Endometrial microvascular endothelial cells (primary cell): ENCODE results near the gene ANXA2. TPM values are rescaled to one million over a fixed set of nuclear protein-coding genes. Genes with fewer than 3 reads are reported as not detected.

Source experiments
- in situ Hi-C: cut with HindIII; loops from 2 replicates; pipeline ENCODE4 v1.10.0; 2017; ENCODE audit warnings: low sequenced_read_pairs, low pct_unique_long_range_greater_than_20kb; ENCODE audit errors: inconsistent ontology term
- total RNA-seq: library from RNA; depleted of rRNA; stranded (reverse); fragments of >200 nt; gene quantifications from one replicate; pipeline ENCODE4 v1.2.3, GENCODE V29; 2015; ENCODE audit errors: inconsistent ontology term

ANXA2 gene
- total RNA-seq, 1 donor from 2014 or later = 5,865 TPM

DNA sequence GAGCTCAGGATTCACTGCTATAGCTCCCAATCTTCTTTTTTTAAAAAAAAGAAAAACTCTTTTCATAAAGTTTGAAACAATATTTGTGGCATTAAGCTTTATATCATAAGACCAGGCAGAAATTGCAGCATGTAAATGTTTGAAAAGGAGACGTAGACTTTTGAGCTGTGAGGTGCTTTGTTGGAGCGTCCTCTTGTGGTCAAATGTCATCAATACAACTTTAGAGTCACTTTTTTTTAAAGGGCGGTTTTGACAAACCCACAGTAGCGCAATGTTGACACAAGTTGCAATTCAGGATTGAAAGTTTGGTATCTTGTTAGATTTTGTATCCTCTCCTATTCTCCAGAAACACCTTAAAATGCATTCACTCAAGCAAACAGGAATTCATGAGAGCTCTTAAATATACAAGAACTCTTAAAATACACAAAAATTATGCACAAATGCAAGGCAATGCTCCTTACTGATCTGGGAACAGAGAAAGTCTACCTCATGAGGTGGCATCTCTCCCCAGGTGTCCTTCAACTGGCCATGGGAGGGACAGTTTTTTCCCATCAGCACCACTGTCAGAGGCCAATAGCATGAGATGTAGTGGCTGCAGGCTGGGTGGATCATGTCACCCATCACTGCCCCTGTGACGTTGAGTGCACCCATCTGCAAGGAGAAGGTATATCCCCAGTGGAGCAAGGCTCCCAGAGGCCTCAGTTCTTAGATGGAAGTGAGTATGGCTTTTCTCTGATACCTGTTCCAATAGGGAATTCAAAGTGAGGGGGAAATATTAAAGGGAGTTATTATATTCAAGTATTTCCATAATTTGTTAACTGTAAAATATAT, 70.7 kb downstream of the ANXA2 start:
- in situ Hi-C loops = no loop called here

DNA sequence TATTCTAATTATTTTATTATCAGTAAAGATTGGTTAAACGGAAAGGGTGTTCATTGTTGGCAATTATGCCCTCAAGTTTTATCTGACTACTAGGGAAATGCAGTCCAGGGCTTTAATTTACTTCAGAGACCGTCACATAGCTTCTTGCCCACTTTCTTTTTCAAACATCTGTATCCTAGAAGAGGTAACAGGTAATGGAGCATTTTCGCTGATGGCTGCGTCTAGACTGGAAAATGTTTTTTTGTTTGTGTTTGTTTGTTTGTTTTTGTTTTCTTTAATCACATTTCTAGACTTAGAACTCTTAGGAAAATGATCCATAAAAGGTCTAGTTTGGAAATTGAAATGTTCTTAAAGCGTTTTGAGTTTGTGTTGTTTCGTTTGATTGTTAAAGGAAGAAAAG, 71.4 kb downstream of the ANXA2 start:
- in situ Hi-C loops = no loop called here

DNA sequence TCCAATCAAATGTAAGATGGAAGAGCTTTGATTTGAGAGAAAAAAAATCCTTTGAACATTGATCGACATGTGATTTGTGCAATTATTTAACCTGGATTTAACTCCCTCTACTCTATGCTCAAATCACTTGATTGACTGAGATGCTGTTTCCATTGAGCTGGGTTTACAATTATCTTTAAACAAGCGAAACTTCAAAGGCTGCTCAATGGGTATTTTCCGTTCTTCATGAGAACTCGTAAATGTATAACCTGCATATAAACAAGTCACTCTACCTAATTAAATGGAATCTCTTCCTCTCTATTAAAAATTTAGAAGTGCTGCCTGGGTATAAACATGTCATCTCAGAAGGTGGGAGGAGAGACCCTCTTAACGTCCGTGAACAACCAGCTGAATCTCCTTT, 71.9 kb downstream of the ANXA2 start:
- in situ Hi-C loops = no loop called here

DNA sequence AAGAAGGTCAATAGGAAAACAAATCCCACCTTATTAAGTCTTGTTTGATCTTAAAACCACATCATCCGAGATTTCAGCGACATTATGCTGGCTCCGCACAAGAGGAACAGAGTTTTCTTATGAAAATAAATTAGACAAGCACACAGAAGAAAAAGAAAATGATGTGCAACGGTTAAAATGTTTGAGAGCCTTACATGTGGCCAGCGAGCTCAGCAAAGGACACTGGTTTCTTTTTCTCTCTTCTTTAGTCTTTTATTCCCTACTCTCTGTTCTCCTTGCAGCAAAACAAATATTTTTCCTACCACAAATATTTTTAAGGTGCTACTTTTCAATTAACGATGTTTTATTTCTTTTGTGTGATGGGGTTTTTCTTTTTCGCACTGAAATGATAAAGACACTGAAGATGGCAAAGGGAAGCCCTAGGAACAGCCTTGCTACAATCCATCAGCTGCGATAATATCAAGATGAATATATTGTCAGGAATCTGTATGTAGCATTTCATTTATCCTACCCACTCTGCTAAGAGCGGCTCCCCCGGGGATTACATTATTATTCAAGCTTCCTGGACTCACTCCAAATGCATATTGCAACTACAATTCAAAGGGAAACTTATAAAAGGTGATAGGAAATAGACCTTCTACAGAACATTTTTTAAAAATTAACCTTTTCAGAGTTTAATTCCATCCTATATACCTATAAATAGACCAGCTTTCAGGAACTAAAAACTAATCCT, 72.9 kb downstream of the ANXA2 start:
- in situ Hi-C loops = no loop called here

DNA sequence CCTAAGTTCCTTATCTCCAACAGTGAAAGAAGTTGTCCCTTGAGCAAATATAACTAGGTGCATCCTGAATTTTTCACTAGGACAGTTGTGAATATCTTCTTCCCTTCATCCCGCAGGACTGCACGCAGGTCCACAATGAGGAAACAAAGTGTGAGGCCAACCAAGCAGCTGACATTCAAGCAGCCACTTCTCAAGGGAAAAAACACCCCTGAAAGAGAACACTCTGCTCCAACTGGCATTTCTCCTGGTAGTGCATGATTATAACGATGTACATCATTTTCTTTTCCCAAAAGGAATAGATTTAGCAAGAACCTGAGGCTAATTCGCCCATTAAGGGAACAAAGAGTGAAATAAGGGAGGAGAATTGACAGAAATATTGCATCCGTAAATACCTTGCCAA, 74.5 kb downstream of the ANXA2 start:
- in situ Hi-C loops = no loop called here

DNA sequence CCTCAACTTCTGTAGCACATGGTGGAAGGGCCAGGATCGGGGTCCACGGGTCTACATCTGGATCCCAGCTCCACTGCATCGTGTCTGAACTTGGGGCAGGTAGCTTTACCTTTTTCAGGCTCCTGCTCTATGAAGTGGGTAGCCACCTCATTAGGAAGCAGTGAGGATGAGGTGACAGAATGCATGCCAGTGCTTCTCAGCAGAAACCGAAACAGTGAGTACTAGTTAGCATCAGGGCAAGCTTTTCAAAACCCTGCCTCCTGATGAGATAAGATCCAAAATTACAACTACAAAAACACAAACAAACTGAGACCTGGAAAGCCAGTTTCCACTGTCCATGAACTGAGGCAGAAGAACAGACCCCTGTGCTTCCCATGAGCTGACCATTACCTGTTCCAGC, 77.4 kb downstream of the ANXA2 start:
- in situ Hi-C loops = no loop called here

DNA sequence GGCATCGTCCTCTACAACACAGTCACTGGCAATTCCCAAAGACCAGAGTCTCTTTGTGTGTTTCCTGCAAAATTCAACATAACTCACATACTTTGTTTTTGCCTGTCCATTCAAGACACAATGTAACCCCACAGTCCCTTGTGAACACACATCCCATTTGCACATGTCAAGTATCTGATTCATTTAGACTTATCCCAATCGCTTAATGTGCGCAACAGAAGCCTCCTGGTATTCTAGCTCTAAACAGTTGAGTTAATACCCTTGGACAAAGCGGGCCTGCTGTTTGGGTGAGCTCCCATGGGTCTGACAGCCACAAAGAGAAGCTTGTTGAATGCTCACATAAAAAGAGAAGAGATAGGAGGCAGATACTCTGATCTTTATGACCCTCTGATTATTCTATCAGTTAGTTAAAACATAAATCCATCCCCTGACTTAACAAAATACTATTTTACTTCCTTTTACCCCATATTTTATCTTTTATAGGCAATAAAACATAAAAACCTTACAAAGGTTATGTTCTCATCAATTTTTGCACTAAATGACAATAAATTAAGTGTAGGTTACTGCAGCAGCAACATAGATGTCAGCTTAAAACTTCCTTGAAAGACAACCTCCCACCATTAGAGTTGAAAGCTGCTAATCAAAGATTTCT, 79.4 kb downstream of the ANXA2 start:
- in situ Hi-C loops = no loop called here

DNA sequence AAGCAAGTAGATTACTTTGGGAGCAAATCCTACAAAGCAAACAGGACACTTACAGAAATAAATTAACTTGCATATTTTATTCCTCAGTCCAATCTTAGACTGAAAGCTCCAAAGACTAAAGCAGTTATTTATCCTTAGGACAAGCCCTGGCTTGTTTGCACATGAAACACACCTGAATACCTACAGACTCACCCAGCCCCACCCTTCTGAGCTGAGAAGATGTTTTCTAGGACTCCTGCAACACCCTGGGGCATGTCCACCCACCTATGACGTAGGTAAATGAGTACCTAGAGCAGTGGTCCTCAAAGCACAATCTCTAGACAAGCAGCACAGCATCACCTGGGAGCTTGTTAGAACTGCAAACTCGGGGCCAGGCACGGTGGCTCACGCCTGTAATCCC, 80.8 kb downstream of the ANXA2 start:
- in situ Hi-C loops = no loop called here

DNA sequence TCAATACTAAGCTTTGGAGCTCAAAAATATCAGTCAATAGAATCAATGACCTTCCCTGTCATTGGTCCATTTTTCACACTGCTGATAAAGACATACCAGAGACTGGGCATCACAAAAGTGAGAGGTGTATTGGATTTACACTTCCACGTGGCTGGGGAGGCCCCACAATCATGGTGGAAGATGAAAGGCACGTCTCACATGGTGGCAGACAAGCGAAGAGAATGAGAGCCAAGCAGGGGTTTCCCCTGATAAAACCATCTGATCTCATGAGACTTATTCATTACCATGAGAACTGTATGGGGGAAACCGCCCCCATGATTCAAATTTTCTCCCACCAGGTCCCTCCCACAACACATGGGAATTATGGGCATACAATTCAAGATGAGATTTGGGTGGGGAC, 81.9 kb downstream of the ANXA2 start:
- in situ Hi-C loops = no loop called here

DNA sequence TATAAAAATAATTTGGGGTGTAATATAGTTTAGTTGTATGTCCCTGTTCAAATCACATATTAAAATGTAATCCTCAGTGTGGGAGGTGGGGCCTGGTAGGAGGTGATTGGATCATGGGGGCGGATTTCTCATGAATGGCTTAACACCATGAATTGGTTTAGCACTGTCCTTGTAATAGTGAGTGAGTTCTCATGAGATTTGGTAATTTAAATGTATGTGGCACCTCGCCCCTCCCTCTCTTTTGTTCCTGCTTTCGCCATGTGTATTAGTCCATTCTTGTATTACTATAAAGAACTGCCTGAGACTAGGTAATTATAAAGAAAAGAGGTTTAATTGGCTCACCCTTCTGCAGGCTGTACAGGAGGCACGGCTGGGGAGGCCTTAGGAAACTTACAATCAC, 83.9 kb downstream of the ANXA2 start:
- in situ Hi-C loops = no loop called here

DNA sequence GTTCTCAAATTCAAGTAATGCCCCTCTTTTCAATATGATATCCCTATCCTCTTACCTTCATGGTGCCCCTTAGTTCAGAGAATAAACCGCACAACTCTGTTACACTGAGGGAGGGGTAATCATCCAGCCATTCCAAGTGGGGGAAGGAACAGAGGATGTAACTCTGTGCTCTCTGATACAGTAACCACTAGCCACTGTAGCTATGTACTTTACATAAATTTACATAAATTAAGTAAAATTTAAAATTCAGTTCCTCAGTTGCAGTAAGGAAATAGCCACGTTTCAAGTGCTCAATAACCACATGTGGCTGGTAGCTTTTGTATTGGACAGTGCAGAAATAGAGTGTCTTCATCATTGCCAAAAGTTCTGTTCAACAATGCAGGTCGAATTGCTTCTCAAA, 90.8 kb downstream of the ANXA2 start:
- in situ Hi-C loops = no loop called here

DNA sequence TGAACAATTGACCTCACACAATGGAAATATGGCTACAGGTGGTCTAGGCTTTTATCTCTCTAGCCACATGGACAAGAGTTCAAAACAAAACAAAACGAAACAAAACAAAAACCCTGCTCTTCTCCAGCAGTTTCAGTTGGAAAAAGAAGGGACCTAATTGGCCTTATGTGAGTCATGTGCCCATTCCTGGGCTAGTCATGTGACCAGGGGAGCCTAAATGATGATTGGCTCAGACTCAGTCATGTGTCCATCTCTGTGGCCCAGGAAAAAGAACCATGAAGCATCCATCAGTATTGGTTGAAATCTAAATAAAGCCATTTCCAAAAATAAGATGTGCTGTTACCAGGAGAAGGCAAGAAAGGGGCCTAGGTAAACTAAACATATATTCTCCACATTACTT, 96.8 kb downstream of the ANXA2 start:
- in situ Hi-C loops = no loop called here

DNA sequence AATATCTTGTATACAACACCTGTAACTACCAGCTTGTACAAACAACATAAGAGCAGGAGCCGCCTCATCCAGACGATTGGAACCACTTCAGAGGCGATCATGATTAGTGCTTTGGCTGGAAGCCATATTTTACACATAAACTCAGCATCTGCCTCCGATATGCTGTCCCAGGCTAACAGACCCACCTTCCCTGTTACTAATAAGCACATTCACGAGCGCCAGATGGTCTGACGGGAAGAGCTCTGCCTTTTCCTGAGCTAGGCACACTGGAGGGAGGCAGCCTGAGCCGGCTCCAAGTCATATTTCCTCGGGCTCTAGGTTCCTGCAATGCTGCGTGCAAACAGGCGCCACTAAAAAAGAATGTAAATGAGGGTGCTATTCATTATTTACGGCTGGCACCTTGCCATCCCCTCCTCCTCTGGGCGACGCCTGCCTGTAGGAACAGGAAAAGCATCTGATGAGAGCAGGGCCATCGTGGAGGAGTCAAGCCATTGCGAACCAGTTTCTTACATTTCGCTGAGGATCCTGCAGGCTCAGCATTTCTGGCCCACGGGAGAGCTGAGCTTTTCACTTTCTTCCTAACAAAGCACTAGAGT, 98.2 kb downstream of the ANXA2 start:
- in situ Hi-C loops = no loop called here

Other genes with a start within 250 kb of the ANXA2 start
- gene ICE2, start 81.2 kb upstream of the ANXA2 start, total RNA-seq = 23.0 TPM